ENCODE data around the gene EHD4.

EHD4 gene

DNA sequence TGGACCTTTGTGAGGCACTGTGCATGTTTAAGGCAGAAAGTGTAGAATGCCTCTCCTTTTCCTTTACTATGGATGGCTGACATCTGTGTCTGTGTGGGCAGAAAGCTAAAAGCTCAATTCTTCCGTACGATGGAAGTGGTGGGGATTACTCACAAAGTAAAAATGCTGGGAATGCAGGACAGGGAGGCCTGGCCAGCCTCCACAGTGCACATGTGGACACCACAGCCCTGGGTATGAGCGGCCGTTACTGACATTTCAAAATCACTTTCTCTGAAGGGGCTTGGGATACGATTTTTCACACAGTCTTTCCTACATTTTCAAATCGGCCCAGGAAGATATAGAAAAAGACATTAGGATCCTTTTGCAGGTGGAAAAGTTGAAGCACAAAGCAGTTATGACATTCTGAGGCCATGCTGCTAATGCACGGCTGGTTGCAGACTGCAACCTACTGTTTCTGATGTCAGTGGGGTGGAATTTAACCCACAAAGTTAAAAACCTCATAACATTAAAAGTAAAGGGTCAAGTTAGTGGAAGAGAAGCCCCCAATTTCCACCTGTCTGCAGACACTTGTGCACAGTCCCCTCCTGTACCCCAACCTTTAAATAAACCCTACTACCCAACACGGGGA is 27.9 kb downstream of the EHD4 start:
- H3K9me3 ChIP-seq (ENCODE audit: control insufficient read depth, low read length) = peaks cover 4% of the 10 kb centered on the region
- peak overlapping the region; percentile 99 for H3K27ac ChIP-seq (ENCODE audit: low read depth, low read length, severe bottlenecking)
- H3K4me3 ChIP-seq (ENCODE audit: extremely low read depth, insufficient read depth, low read length, poor library complexity, severe bottlenecking) = no peak overlapping the region
- H3K4me1 ChIP-seq (ENCODE audit: control insufficient read depth, insufficient read depth, low read length, poor library complexity, severe bottlenecking) = peaks cover 78% of the 10 kb centered on the region
- WGBS, 2 experiments (ENCODE audit: insufficient coverage in 2 of 2) = 35 to 66% methylated on average over 3 to 6 of the region's 8 CpGs
- H3K36me3 ChIP-seq (ENCODE audit: control insufficient read depth, insufficient read depth, low read length) = peaks cover 37% of the 10 kb centered on the region

GRCh38 chr15:41943543-41944312 is 28.6 kb downstream of the EHD4 start:
- Histone ChIP-seq H3K36me3 (ENCODE audit: control insufficient read depth, insufficient read depth, low read length) (peaks cover 40% of the 10 kb centered on the region), H3K27ac (ENCODE audit: low read depth, low read length, severe bottlenecking) (peak overlapping the region; percentile 99), H3K4me3 (ENCODE audit: extremely low read depth, insufficient read depth, low read length, poor library complexity, severe bottlenecking) (no peak overlapping the region), H3K4me1 (ENCODE audit: control insufficient read depth, insufficient read depth, low read length, poor library complexity, severe bottlenecking) (peaks cover 76% of the 10 kb centered on the region), H3K9me3 (ENCODE audit: control insufficient read depth, low read length) (peaks cover 4% of the 10 kb centered on the region)
- WGBS, 2 experiments (ENCODE audit: insufficient coverage in 2 of 2) = 91 to 95% methylated on average over 6 of the region's 6 CpGs

DNA sequence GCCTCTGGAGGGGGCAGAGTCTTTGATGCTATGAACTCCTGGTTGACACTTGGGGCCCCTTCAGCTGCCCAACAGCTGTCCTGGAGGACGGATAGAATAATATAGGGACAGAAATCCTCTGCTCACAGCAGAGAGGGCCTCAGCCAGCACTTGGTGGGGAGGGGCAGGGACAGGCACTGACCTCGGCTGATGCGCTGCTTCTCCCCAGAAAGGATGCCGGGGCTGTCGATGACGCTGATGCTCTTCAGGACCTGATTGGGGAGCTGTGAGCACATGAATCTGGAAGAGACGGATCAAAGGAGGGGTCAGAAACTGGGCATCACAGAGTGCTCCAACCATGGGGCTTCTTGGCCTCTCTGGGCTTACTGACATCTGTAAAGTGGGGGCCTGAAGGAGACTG is 29.5 kb downstream of the EHD4 start:
- 88 to 91% methylated on average over 7 of the region's 7 CpGs for WGBS, 2 experiments (ENCODE audit: insufficient coverage in 2 of 2)
- Histone ChIP-seq H3K27ac (ENCODE audit: low read depth, low read length, severe bottlenecking) (peak overlapping the region; percentile 16), H3K4me3 (ENCODE audit: extremely low read depth, insufficient read depth, low read length, poor library complexity, severe bottlenecking) (no peak overlapping the region), H3K36me3 (ENCODE audit: control insufficient read depth, insufficient read depth, low read length) (peaks cover 42% of the 10 kb centered on the region), H3K9me3 (ENCODE audit: control insufficient read depth, low read length) (no peaks in the 10 kb centered on the region), H3K4me1 (ENCODE audit: control insufficient read depth, insufficient read depth, low read length, poor library complexity, severe bottlenecking) (peaks cover 76% of the 10 kb centered on the region)

- peaks cover 42% of the 10 kb centered on the region for H3K36me3 ChIP-seq (ENCODE audit: control insufficient read depth, insufficient read depth, low read length)
- H3K27ac ChIP-seq (ENCODE audit: low read depth, low read length, severe bottlenecking) = peak overlapping the region; percentile 41
- H3K9me3 ChIP-seq (ENCODE audit: control insufficient read depth, low read length) = no peaks in the 10 kb centered on the region
- 74 to 75% methylated on average over 15 to 18 of the region's 22 CpGs for WGBS, 2 experiments (ENCODE audit: insufficient coverage in 2 of 2)
- H3K4me3 ChIP-seq (ENCODE audit: extremely low read depth, insufficient read depth, low read length, poor library complexity, severe bottlenecking) = no peak overlapping the region
- H3K4me1 ChIP-seq (ENCODE audit: control insufficient read depth, insufficient read depth, low read length, poor library complexity, severe bottlenecking) = peaks cover 73% of the 10 kb centered on the region
These were observed 30.5 kb downstream of the EHD4 start for GRCh38 chr15:41941644-41942415.

DNA sequence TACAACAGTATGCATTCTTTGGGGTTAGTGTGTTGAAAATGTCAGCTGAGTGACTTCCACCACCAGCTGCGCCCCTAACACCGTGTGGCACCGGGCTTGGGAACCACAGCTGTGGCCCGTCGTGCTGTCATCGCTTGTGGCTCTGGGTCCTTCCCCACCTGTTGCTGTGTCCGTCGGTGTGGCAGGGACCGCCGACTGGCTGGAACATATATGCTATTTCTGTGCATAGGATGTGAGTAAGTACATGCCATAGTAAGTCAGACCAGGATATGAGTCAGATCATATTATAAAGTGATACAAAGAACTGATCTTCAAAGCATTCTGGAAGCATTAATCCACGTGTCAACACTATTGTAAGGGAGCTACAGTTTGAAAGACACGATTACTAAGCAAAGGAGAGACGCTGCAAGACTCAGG is 31.9 kb downstream of the EHD4 start:
- peak overlapping the region; percentile 39 for H3K27ac ChIP-seq (ENCODE audit: low read depth, low read length, severe bottlenecking)
- H3K9me3 ChIP-seq (ENCODE audit: control insufficient read depth, low read length) = no peaks in the 10 kb centered on the region
- no peak overlapping the region for H3K4me3 ChIP-seq (ENCODE audit: extremely low read depth, insufficient read depth, low read length, poor library complexity, severe bottlenecking)
- peaks cover 60% of the 10 kb centered on the region for H3K4me1 ChIP-seq (ENCODE audit: control insufficient read depth, insufficient read depth, low read length, poor library complexity, severe bottlenecking)
- H3K36me3 ChIP-seq (ENCODE audit: control insufficient read depth, insufficient read depth, low read length) = peaks cover 45% of the 10 kb centered on the region
- 94 to 98% methylated on average over 9 to 11 of the region's 13 CpGs for WGBS, 2 experiments (ENCODE audit: insufficient coverage in 2 of 2)

DNA sequence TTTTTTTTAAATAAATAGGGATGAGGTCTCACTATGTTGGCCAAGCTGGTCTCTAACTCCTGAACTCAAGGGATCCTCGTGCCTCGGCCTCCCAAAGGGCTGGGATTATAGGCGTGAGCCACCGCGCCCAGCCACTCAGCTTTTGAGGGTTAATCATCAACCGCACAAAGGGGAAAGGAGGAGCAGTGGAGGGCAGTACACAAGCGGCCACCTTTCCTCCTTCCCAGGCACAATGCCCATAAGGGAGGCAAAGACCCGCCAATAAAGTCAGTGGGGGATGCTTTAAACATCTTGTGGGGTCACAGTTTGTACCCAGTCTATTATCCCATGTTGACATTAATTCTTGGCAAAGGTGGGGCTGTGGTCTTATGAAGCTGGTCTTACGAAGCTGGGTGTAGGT is 32.4 kb downstream of the EHD4 start:
- H3K9me3 ChIP-seq (ENCODE audit: control insufficient read depth, low read length) = no peaks in the 10 kb centered on the region
- no peak overlapping the region for H3K27ac ChIP-seq (ENCODE audit: low read depth, low read length, severe bottlenecking)
- peaks cover 56% of the 10 kb centered on the region for H3K4me1 ChIP-seq (ENCODE audit: control insufficient read depth, insufficient read depth, low read length, poor library complexity, severe bottlenecking)
- WGBS, 2 experiments (ENCODE audit: insufficient coverage in 2 of 2) = 100% methylated on average over 1 to 4 of the region's 9 CpGs
- peaks cover 45% of the 10 kb centered on the region for H3K36me3 ChIP-seq (ENCODE audit: control insufficient read depth, insufficient read depth, low read length)
- H3K4me3 ChIP-seq (ENCODE audit: extremely low read depth, insufficient read depth, low read length, poor library complexity, severe bottlenecking) = no peak overlapping the region

- H3K9me3 ChIP-seq (ENCODE audit: control insufficient read depth, low read length) = no peaks in the 10 kb centered on the region
- H3K36me3 ChIP-seq (ENCODE audit: control insufficient read depth, insufficient read depth, low read length) = peaks cover 42% of the 10 kb centered on the region
- H3K4me1 ChIP-seq (ENCODE audit: control insufficient read depth, insufficient read depth, low read length, poor library complexity, severe bottlenecking) = peaks cover 53% of the 10 kb centered on the region
- H3K27ac ChIP-seq (ENCODE audit: low read depth, low read length, severe bottlenecking) = peak overlapping the region; percentile 62
- H3K4me3 ChIP-seq (ENCODE audit: extremely low read depth, insufficient read depth, low read length, poor library complexity, severe bottlenecking) = no peak overlapping the region
- WGBS, 2 experiments (ENCODE audit: insufficient coverage in 2 of 2) = 100% methylated on average over 1 of the region's 4 CpGs; no CpG with 5 or more reads in 1 of the 2 experiments
These were observed 34.8 kb downstream of the EHD4 start for GRCh38 chr15:41937568-41937923.

DNA sequence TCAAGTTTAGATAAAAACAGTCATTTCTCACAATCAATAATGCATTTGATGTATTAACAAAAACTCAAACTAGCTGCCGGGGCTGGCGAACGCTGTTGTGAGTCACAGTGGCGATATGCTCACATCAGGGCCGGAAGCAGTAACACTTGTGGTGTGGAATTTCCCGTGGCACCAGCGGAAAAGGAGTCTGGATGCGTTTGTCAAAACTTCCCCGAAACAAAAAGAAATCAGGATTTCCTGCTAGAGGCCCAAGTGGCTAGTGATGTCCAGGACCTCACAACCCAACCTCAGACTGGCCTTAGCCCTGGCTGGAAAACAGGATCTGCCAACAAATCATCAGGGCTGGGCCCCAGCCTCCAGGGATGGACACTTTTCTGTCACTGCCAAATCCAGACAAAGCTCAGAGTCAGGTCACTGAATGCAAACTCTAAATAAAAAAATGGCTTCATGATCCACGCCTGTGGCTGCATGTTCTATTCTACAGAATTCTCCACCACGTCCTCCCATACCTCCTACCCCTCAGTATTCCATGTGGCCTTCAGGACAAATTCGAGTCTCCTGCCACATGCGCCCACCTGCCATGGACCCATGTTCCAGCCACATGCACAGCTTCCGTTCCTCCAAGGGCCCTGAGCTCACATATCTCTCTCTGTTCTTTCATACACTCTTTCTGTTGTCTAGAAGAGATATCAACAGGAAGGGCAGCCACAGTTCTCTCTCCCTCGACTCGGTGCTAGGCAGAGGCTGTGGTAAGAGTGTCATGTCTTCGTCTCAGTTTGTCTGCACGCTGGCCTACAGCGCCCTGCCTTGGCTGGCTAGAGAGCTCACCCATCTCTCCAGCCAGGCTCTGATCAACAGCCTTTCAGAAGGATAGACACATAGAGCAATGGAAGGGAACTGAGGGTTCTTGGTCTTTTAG is 35.4 kb downstream of the EHD4 start:
- H3K4me1 ChIP-seq (ENCODE audit: control insufficient read depth, insufficient read depth, low read length, poor library complexity, severe bottlenecking) = peaks cover 51% of the 10 kb centered on the region

DNA sequence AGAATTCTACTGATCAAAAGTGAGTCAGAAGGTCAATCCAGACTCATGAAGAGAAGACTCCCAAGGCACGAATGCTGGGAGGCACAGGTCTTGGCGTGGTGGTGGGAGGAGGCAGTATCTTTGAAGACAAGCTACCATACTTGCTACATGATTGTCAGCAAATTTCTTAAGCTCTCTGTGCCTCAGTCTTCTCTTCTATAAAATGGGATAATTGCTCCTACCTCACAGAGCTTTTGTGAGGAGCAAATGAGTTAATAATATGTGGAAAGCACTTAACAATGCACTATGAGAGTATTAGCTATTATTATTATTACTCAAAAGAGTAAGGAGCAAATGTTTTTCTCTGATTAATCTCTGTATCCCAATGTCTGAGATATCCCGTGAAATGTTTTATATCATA is 36.2 kb downstream of the EHD4 start:
- Histone ChIP-seq H3K36me3 (ENCODE audit: control insufficient read depth, insufficient read depth, low read length) (peaks cover 40% of the 10 kb centered on the region), H3K4me3 (ENCODE audit: extremely low read depth, insufficient read depth, low read length, poor library complexity, severe bottlenecking) (no peak overlapping the region), H3K9me3 (ENCODE audit: control insufficient read depth, low read length) (no peaks in the 10 kb centered on the region), H3K27ac (ENCODE audit: low read depth, low read length, severe bottlenecking) (no peak overlapping the region), H3K4me1 (ENCODE audit: control insufficient read depth, insufficient read depth, low read length, poor library complexity, severe bottlenecking) (peaks cover 44% of the 10 kb centered on the region)
- 92% methylated on average over 2 of the region's 3 CpGs; no CpG with 5 or more reads in 1 of the 2 experiments for WGBS, 2 experiments (ENCODE audit: insufficient coverage in 2 of 2)

More for the DNA sequence above, 35.4 kb downstream of the EHD4 start:
- Histone ChIP-seq H3K4me3 (ENCODE audit: extremely low read depth, insufficient read depth, low read length, poor library complexity, severe bottlenecking) (no peak overlapping the region), H3K27ac (ENCODE audit: low read depth, low read length, severe bottlenecking) (peak overlapping the region; percentile 62), H3K9me3 (ENCODE audit: control insufficient read depth, low read length) (no peaks in the 10 kb centered on the region), H3K36me3 (ENCODE audit: control insufficient read depth, insufficient read depth, low read length) (peaks cover 45% of the 10 kb centered on the region)
- WGBS, 2 experiments (ENCODE audit: insufficient coverage in 2 of 2) = 88 to 90% methylated on average over 15 to 16 of the region's 19 CpGs

GRCh38 chr15:41935566-41936020 is 36.8 kb downstream of the EHD4 start:
- H3K9me3 ChIP-seq (ENCODE audit: control insufficient read depth, low read length) = no peaks in the 10 kb centered on the region
- H3K27ac ChIP-seq (ENCODE audit: low read depth, low read length, severe bottlenecking) = no peak overlapping the region
- WGBS, 2 experiments (ENCODE audit: insufficient coverage in 2 of 2) = 84 to 90% methylated on average over 5 of the region's 5 CpGs

More at GRCh38 chr15:41935566-41936020, 36.8 kb downstream of the EHD4 start:
- H3K36me3 ChIP-seq (ENCODE audit: control insufficient read depth, insufficient read depth, low read length) = peaks cover 34% of the 10 kb centered on the region
- no peak overlapping the region for H3K4me3 ChIP-seq (ENCODE audit: extremely low read depth, insufficient read depth, low read length, poor library complexity, severe bottlenecking)
- peaks cover 39% of the 10 kb centered on the region for H3K4me1 ChIP-seq (ENCODE audit: control insufficient read depth, insufficient read depth, low read length, poor library complexity, severe bottlenecking)

Measured in mesodermal cell (in vitro differentiated cells).